ENCODE results near the gene CNNM4.

Gene CNNM4

GRCh38 chr2:96808176-96808837, 47.6 kb downstream of the CNNM4 start:
- DNase-seq (ENCODE audit: extremely low spot score) = no peak
- ChIA-PET POLR2A (no interaction called here), CTCF (interaction anchor here (1.2 kb wide), 1 partner anchor 34 kb away, joined by 3 read pairs; no protein-coding TSS in a partner anchor)
- TF ChIP-seq CTCF (IDR thresholded peaks at IDR 0.05; ENCODE audit: control extremely low read depth, extremely low read depth, low read depth, missing control alignments) = no peak

GRCh38 chr2:96809216-96809882, 48.6 kb downstream of the CNNM4 start:
- no peak for TF ChIP-seq CTCF (IDR thresholded peaks at IDR 0.05; ENCODE audit: control extremely low read depth, extremely low read depth, low read depth, missing control alignments)
- ChIA-PET CTCF (interaction anchor here (1.2 to 2.6 kb wide), 2 partner anchors 9 to 36 kb away, joined by 3 to 14 read pairs; no protein-coding TSS in a partner anchor), POLR2A (no interaction called here)
- DNase-seq (ENCODE audit: extremely low spot score) = no peak

GRCh38 chr2:96809951-96810782, 49.5 kb downstream of the CNNM4 start:
- no peak for TF ChIP-seq CTCF (IDR thresholded peaks at IDR 0.05; ENCODE audit: control extremely low read depth, extremely low read depth, low read depth, missing control alignments)
- ChIA-PET CTCF (interaction anchor here (0.8 to 2.6 kb wide), 3 partner anchors 10 to 48 kb away, joined by 3 to 14 read pairs (median 3); partner anchors contain the start of gene ANKRD39), POLR2A (no interaction called here)
- no peak for DNase-seq (ENCODE audit: extremely low spot score)

- TF ChIP-seq CTCF (IDR thresholded peaks at IDR 0.05; ENCODE audit: control extremely low read depth, extremely low read depth, low read depth, missing control alignments) = no peak
- POLR2A ChIA-PET = no interaction called here
- no peak for DNase-seq (ENCODE audit: extremely low spot score)
- CTCF ChIA-PET = interaction anchor here (0.8 to 2.6 kb wide), 4 partner anchors 10 to 47 kb away, joined by 3 to 14 read pairs (median 3); partner anchors contain the start of gene ANKRD39
Measured at GRCh38 chr2:96810783-96811192, 50.1 kb downstream of the CNNM4 start.

- DNase-seq (ENCODE audit: extremely low spot score) = no peak
- CTCF ChIA-PET = interaction anchor here (1.4 to 6.8 kb wide), 5 partner anchors 27 to 57 kb away, joined by 3 to 41 read pairs (median 3); partner anchors contain the start of genes ANKRD39 and CNNM4
- TF ChIP-seq CTCF (IDR thresholded peaks at IDR 0.05; ENCODE audit: control extremely low read depth, extremely low read depth, low read depth, missing control alignments) = no peak
- POLR2A ChIA-PET = no interaction called here
Measured at GRCh38 chr2:96811917-96812316, 51.2 kb downstream of the CNNM4 start.

- POLR2A ChIA-PET = no interaction called here
Measured at GRCh38 chr2:96813656-96814055, 53.0 kb downstream of the CNNM4 start.

More at GRCh38 chr2:96813656-96814055, 53.0 kb downstream of the CNNM4 start:
- CTCF ChIA-PET = interaction anchor here (0.9 to 6.8 kb wide), 7 partner anchors 8 to 55 kb away, joined by 3 to 41 read pairs (median 7); partner anchors contain the start of genes ANKRD39 and CNNM4
- TF ChIP-seq CTCF (IDR thresholded peaks at IDR 0.05; ENCODE audit: control extremely low read depth, extremely low read depth, low read depth, missing control alignments) = no peak
- DNase-seq (ENCODE audit: extremely low spot score) = no peak

Measured in GM10248 (cell line).